ENCODE results near the gene FAM222A. TPM values are rescaled to one million over a fixed set of nuclear protein-coding genes. Genes with fewer than 3 reads are reported as not detected.

Gene FAM222A
- total RNA-seq, 1 experiment from 2014 or later = 3.7 TPM

DNA sequence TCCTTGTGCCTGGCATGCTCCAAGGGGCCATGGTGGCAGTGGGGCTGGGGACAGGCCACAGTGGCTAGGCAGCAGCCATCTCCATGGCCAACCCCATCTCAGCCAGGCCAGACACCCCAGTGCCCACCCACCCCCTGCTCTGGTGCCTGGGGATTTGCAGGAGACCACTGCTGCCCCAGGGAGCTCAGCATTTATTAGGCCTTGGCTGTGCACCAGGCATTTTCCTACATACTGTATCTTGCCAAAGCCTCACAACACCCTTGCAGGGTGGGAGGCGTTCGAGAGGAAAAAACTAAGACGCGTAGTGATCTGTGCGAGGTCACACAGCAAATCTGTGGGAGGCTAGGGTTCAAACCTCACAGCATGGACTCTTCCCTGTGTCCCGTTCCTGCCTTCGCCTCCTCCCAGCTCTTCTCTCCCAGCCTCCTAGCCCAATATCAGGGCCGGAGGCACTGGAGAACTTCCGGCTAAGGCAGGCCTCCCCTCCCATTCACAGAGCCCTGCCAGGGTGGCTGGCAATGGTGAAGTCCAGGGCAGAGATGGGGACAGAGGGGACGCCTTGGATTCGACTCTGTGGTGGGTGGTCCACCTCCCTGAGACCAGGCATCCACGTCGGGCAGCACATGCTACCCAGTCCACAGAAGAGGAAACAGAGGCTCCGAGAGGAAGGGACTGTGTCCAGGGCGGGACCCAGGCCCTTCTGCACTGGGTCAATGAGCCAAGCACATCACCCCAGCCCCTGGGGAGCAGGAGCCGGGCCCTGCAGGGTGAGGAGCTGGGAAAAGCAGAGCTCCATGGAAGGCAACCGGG, 57.4 kb downstream of the FAM222A start:
- H3K36me3 ChIP-seq (ENCODE audit: control insufficient read depth in 1 of 2, insufficient read depth in 2 of 2, low read length in 2 of 2) = no peaks in the 10 kb centered on the region
- H3K9me2 ChIP-seq (ENCODE audit: insufficient read depth) = no peaks in the 10 kb centered on the region
- intact Hi-C loops (cut with micrococcal nuclease) = no loop called here
- TF ChIP-seq POLR2AphosphoS5 (IDR thresholded peaks at IDR 0.05; ENCODE audit: low read depth, low read length) (no peak), YY1 (IDR thresholded peaks at IDR 0.05; ENCODE audit: extremely low read depth, insufficient replicate concordance, low read depth, low read length) (no peak), EGR1 (IDR thresholded peaks at IDR 0.05; ENCODE audit: low read depth) (no peak), ELF1 (IDR thresholded peaks at IDR 0.05; ENCODE audit: borderline replicate concordance, low read depth) (no peak), SIN3A (IDR thresholded peaks at IDR 0.05; ENCODE audit: low read depth) (no peak), JUND (IDR thresholded peaks at IDR 0.05) (no peak), ZNF274 (IDR thresholded peaks at IDR 0.05; ENCODE audit: low read depth, low read length) (no peak), RAD21 (IDR thresholded peaks at IDR 0.05; ENCODE audit: low read depth) (no peak), TCF7L2 (IDR thresholded peaks at IDR 0.05; ENCODE audit: borderline replicate concordance, extremely low read depth, insufficient read depth, insufficient read length) (no peak), CEBPB (IDR thresholded peaks at IDR 0.05; ENCODE audit: low read depth) (no peak), POLR2A (IDR thresholded peaks at IDR 0.05; ENCODE audit: borderline replicate concordance, extremely low read depth, insufficient read depth, insufficient read length) (no peak)
- TF ChIP-seq, protein P1, sequence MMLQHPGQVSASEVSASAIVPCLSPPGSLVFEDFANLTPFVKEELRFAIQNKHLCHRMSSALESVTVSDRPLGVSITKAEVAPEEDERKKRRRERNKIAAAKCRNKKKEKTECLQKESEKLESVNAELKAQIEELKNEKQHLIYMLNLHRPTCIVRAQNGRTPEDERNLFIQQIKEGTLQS (IDR thresholded peaks at IDR 0.05) = no peak
- TF ChIP-seq, protein P2, sequence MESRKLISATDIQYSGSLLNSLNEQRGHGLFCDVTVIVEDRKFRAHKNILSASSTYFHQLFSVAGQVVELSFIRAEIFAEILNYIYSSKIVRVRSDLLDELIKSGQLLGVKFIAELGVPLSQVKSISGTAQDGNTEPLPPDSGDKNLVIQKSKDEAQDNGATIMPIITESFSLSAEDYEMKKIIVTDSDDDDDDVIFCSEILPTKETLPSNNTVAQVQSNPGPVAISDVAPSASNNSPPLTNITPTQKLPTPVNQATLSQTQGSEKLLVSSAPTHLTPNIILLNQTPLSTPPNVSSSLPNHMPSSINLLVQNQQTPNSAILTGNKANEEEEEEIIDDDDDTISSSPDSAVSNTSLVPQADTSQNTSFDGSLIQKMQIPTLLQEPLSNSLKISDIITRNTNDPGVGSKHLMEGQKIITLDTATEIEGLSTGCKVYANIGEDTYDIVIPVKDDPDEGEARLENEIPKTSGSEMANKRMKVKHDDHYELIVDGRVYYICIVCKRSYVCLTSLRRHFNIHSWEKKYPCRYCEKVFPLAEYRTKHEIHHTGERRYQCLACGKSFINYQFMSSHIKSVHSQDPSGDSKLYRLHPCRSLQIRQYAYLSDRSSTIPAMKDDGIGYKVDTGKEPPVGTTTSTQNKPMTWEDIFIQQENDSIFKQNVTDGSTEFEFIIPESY (IDR thresholded peaks at IDR 0.05; ENCODE audit: extremely low read depth, insufficient replicate concordance, low read length) = no peak
- TF ChIP-seq, protein P3, sequence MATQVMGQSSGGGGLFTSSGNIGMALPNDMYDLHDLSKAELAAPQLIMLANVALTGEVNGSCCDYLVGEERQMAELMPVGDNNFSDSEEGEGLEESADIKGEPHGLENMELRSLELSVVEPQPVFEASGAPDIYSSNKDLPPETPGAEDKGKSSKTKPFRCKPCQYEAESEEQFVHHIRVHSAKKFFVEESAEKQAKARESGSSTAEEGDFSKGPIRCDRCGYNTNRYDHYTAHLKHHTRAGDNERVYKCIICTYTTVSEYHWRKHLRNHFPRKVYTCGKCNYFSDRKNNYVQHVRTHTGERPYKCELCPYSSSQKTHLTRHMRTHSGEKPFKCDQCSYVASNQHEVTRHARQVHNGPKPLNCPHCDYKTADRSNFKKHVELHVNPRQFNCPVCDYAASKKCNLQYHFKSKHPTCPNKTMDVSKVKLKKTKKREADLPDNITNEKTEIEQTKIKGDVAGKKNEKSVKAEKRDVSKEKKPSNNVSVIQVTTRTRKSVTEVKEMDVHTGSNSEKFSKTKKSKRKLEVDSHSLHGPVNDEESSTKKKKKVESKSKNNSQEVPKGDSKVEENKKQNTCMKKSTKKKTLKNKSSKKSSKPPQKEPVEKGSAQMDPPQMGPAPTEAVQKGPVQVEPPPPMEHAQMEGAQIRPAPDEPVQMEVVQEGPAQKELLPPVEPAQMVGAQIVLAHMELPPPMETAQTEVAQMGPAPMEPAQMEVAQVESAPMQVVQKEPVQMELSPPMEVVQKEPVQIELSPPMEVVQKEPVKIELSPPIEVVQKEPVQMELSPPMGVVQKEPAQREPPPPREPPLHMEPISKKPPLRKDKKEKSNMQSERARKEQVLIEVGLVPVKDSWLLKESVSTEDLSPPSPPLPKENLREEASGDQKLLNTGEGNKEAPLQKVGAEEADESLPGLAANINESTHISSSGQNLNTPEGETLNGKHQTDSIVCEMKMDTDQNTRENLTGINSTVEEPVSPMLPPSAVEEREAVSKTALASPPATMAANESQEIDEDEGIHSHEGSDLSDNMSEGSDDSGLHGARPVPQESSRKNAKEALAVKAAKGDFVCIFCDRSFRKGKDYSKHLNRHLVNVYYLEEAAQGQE (IDR thresholded peaks at IDR 0.05; ENCODE audit: low read depth) = no peak
- TF ChIP-seq, protein P4, sequence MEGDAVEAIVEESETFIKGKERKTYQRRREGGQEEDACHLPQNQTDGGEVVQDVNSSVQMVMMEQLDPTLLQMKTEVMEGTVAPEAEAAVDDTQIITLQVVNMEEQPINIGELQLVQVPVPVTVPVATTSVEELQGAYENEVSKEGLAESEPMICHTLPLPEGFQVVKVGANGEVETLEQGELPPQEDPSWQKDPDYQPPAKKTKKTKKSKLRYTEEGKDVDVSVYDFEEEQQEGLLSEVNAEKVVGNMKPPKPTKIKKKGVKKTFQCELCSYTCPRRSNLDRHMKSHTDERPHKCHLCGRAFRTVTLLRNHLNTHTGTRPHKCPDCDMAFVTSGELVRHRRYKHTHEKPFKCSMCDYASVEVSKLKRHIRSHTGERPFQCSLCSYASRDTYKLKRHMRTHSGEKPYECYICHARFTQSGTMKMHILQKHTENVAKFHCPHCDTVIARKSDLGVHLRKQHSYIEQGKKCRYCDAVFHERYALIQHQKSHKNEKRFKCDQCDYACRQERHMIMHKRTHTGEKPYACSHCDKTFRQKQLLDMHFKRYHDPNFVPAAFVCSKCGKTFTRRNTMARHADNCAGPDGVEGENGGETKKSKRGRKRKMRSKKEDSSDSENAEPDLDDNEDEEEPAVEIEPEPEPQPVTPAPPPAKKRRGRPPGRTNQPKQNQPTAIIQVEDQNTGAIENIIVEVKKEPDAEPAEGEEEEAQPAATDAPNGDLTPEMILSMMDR (IDR thresholded peaks at IDR 0.05 in 2 of 3, conservative IDR thresholded peaks at IDR 0.05 in 1 of 3; ENCODE audit: borderline replicate concordance in 1 of 3, insufficient read depth in 1 of 3, low read depth in 2 of 3, low read length in 2 of 3) = no peak
- H3K9ac ChIP-seq (ENCODE audit: low read length) = no peak overlapping the region
- H2AFZ ChIP-seq (ENCODE audit: low read depth, low read length, poor library complexity, severe bottlenecking) = no peak overlapping the region
- H3K27ac ChIP-seq (ENCODE audit: low read depth, low read length) = no peak overlapping the region
- RAD21 ChIA-PET (ENCODE audit: low non-redundant PET in 1 of 2, low total read pairs in 2 of 2, uncharacterized antibody in 2 of 2, unreplicated experiment in 2 of 2) = interaction anchor here in 1 of 2 experiments (0.9 kb wide), 1 partner anchor 174 kb away, joined by 3 read pairs; no protein-coding TSS in a partner anchor
- DNase-seq (ENCODE audit: low read depth, low spot score) (no peak), ATAC-seq (no peak)
- no peak overlapping the region for H3K4me2 ChIP-seq (ENCODE audit: low read length)
- no peak overlapping the region for H3K4me3 ChIP-seq (replicated peaks in 1 of 2; ENCODE audit: low read depth in 1 of 2, low read length in 2 of 2)
- H3K79me2 ChIP-seq (ENCODE audit: insufficient read depth, low read length) = peaks cover 8% of the 10 kb centered on the region; the same call in 1 of the 2 replicates
- H3K9me3 ChIP-seq (ENCODE audit: control insufficient read depth in 1 of 2, insufficient read depth in 1 of 2, low read depth in 1 of 2, low read length in 2 of 2) = no peaks in the 10 kb centered on the region
- no peaks in the 10 kb centered on the region for H4K20me1 ChIP-seq (ENCODE audit: insufficient read depth)
- POLR2A ChIA-PET = no interaction called here
- peaks cover 5 to 26% of the 10 kb centered on the region in 2 experiments for H3K4me1 ChIP-seq (ENCODE audit: control insufficient read depth in 1 of 2, insufficient read depth in 2 of 2, low read length in 2 of 2)
- H3K27me3 ChIP-seq (ENCODE audit: insufficient read depth, low read length) = no peaks in the 10 kb centered on the region
- BruUV-seq (replicated peaks) = no TSS peak
- CTCF ChIA-PET = interaction anchor here (4.7 kb wide), 1 partner anchor 173 kb away, joined by 64 read pairs; no protein-coding TSS in a partner anchor
